NCI-H1048 (cell line): ENCODE measurements around the gene MRPS18B.
A peak's percentile ranks its signal among the peaks of the same experiment; 100 is the strongest.

ENCODE experiments used
- DNase-seq: peaks from one replicate; lab custom pipeline; 2025; lab: John Stamatoyannopoulos, UW

The MRPS18B gene

DNA sequence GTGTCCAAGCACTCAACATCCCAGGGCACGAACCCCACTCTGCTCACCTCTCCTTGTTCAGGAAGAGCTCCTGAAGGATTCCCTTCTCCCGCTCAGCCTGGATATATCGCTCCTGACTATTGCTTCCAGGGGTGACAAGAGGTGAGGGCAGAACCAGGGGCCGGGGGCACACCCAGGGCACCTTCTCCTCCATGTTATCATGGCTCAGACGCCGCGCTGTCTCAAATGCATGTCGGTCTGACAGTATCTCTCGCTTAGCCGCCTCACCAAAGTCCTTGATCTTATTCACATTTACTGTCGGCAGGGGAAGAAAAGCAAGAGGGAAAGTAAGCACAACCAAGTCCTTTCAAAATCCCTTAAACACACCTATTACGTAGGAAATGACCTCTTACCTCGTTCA, 13.7 kb upstream of the MRPS18B start:
- no peak for DNase-seq

DNA sequence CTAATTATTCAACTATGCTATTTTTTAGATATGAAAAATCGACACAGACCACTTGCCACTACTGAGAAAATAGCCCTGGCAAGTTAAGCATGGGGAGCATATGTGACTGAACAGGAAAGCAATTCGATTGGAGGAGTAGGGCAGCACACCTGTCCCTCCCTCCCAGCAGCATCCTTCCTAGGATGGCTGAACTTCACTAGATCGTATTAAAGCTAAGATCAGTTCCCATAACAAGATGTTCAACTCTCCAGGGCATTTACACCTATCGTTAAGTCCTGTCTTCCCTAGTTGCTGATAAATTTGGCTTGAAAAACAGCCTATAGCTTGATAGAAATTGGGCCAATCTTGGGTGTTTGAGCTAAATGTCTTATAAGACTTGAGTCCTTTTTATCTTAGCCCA, 7.6 kb upstream of the MRPS18B start:
- no peak for DNase-seq

DNA sequence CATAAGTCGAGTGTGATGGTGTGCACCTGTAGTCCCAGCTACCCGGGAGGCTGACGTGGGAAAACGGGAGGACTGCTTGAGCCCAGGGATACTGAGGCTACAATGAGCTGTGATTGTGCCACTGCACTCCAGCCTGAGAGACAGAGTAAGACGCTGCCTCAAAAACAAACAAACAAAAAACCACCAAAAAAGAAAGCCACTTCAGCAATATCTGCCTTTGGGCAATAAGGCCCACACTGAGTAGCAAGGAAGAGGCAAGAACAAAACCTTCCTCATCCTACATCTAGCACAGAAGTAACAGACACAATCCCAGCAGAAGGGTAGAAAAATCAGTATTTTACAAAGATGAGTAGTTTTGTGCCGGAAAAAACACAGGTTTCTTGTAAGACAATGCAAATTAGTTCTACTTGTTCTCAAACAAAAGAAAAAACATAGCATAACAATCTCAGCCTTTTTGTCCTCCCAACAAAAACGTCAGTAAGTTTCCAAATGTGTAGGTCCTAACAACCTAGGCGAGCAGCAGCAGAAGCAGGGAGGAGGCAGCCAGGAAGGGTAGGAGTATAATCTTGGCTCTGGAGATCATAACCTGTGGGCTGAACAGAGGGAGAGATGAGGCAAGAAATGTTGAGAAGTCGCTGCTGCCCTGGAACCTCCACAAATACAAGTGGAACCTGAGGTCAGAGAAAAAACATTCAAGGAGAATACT, 6.3 kb upstream of the MRPS18B start:
- DNase-seq: no peak

DNA sequence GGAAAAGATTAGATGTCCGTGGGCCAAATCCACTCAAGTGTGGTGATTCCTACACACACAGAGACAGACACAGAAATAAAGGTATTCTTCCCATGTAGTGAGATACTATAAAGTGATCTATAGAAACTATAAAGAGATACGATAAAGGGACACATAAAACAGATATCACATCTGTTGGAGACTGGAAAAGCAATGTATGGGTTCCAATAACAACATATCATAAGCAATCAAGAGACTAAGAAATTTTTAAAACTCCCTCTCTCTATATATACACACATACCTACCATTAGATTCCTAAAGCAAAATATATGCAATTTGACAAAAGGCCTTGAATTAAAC, 5.8 kb upstream of the MRPS18B start:
- no peak for DNase-seq

DNA sequence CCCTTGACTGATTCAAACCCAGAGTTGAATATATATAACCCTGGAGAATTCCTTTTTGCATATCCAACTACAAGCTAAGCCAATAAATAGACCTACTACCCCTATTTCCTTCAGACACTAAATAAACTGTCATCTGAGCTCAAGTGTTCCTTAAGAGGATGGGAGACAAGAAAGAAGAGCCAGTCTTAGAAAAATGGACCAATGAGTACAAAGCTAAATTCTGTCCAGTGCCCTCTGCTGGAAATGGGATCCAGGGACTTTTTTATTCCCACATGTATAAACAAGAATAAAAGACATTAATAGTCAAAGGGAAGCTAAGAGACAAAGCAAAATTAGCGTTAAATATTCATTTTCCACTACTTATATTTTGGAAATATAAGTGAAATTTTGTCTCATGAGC, 5.4 kb upstream of the MRPS18B start:
- DNase-seq: no peak

DNA sequence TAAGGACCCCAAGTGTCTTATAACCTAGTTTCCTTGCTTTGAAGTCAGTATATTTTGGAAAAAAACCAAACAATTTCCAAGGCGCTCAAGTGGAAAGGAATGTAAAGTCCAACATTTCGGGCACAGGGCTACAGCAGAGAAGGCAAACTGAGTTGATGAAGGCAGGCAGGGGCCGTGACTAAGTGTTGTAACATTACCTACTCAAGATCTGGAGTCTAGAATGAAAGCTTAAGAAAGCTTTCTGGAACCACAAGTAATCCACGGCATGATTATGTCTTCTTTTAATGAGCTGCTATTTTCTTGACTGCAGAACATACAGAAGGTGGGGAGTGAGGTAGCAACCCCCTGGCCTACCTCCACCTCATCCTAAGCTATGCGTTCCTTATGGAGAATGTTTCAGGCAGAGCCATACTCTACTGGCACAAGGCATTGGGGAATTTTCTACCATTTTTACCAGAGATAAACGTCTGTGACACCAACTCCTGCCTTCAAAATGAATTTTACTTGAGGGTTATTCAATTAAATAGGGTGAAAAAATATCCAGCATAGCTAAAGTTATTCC, 4.9 kb upstream of the MRPS18B start:
- DNase-seq: no peak

- no peak for DNase-seq
Observed at GRCh38 chr6:30613251-30614043, 4.2 kb upstream of the MRPS18B start.

DNA sequence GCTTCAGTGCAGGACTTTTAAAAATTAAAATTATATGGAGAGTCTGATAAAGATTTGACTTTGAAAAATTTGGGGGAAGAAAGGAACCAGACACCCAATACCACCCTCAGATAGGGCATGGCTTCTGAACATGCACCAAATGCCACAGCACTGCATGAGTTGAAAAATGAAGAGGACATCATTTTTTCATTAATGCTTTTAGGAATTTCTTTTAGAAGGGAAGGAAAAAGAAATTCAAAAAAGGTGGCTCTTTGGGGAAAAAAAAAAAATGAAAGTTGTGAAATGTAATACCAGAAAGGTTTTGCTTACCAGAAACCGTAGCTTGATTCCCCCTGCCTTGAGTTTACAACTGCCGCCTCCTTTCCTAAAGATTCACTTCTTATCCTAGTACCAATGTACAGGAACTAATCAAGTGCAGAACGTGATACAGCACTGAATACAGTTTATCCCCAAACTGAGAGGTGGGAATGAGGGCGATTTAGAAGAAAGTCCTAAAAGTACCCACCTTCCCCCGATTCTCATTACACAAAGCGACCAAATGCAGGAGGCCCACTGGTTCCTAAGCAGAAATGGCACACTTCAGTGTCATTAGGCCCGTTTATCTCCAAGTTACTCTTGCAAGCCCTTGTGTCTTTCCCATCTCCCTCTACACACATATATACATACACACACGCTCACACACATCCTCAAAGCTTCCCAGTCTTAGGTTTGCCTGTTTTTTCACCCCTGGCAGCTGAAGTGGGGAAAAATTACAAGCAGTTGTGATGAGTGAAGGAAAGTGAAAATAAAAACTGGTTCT, 3.4 kb upstream of the MRPS18B start:
- no peak for DNase-seq

- DNase-seq: peak; percentile 70
Observed at GRCh38 chr6:30614843-30615218, 2.8 kb upstream of the MRPS18B start.

DNA sequence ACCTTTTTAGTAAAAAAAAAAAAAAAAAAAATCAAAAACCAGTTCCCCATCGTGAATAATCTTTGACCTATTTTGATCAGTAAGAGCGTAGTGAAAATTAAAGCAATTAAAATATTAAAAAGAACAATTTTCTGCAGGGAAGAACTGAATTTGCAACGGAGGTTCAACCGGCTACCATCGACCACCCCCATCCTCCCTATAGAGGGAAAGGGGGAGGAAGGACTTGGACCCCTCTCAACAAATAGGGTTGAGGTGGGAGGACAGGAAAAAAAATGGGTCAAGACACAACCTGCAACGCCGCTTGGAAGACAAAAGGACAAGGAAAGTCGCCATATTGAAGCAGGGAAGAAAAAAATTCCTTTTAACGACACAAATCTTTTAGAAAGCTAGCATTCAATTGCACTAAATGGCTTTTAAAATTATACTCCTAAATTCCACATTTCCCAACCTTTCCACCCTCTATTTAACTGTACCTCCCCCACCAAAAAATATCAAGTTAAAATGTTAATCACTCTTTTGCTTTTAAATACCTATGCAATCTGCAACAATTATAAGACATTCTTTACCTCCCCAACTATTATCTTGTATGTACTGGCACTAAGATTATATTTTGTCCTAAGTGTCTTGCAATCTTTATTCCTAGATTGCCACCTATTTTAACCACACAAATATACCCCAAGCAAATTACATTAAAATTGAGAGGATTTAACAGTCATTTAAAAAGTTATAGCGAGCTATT, 2.3 kb upstream of the MRPS18B start:
- peak; percentile 29 for DNase-seq

DNA sequence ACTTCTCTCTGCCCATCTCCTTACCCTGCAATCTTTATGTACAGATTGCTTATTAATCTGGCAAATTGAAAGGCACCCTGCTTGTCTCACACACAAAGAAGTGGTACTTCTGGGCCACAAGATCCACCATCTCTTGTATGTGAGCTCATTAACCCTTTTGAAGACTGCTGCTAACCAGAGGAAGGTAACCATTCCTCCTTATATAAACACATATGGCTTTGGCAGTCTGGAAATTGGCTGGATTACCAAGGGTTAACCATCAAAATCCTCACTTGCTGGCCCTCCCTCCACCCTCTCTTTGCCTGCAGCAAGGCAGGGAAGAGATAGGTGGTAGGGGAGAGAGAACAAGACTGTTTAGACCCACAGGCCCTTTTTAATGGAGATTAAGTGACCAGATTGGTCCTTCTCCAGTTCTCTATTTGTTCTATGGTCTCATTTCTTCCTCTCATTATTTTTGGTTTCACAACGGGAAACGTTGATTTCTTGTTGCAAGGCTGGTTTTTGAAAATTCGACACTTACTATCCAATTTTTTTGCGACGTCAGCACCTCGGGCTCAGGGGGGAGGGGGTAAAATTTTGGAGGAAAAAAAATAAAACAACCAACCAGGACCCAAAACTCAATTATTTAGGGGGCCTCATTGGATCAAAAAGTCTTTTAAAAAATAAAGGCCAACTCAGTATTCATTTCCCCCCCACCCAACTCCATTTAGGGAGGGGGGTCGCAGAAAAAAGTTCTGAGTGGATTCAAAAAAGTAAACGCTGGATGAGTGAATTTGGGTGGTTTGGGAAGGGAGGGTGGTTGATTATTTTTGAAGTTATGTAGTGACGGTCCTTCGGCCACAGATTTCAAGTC, 1.5 kb upstream of the MRPS18B start:
- DNase-seq: no peak

- peak; percentile 98 for DNase-seq
Observed at GRCh38 chr6:30616811-30617564, 652 bp upstream of the MRPS18B start, which contains the start of gene PPP1R10. Gene PPP1R10 (minus strand): TSS chr6:30617243. CDS start chr6:30609944, 7,299 bp downstream.

GRCh38 chr6:30618270-30618797, 694 bp downstream of the MRPS18B start:
- no peak for DNase-seq

GRCh38 chr6:30619561-30619960, 1.9 kb downstream of the MRPS18B start:
- no peak for DNase-seq

- no peak for DNase-seq
Observed at GRCh38 chr6:30625511-30625910, 7.9 kb downstream of the MRPS18B start.

- peak; percentile 57 for DNase-seq
Observed at GRCh38 chr6:30626484-30627366, 9.1 kb downstream of the MRPS18B start, which contains the start of gene ATAT1. Gene ATAT1 (plus strand): TSS chr6:30626874.

- DNase-seq: no peak
Observed at GRCh38 chr6:30635834-30636233, 18.2 kb downstream of the MRPS18B start.

GRCh38 chr6:30640481-30640880, 22.8 kb downstream of the MRPS18B start:
- no peak for DNase-seq

DNA sequence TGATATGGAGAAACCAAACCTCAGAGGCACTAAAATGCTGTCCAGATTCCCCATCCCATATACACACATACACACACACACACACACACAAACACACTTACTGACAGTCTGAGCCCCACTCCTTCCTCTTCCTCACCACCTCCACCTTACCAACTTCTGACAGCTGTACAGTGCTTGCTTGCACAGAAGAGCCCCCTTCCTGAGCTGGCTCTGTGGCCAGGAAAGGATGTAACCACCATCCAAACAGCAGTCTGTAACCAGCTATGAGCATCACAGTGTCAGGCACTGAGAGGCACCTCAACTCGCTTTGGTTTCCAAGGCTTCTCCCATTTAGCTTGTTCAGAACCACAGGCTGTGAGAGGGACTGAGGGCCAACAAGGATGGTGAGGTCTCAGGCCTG, 23.4 kb downstream of the MRPS18B start:
- DNase-seq: no peak
